Liver (tissue), 9 donors: ENCODE measurements around the gene NR1I3. TPM values are rescaled to one million over a fixed set of nuclear protein-coding genes. Genes with fewer than 3 reads are reported as not detected.

ENCODE experiments used
- DNase-seq: peaks from one replicate; pipeline ENCODE4 v3.0.0-alpha.2; 2017; ENCODE audit warnings: low spot score
- H3K27ac ChIP-seq, 2 donors: one replicate each; pipeline ENCODE4 v1.7.0; 2013; ENCODE audit warnings: inconsistent platforms in 2 of 2, low read length in 2 of 2, control low read depth in 1 of 2, low read depth in 1 of 2, mild to moderate bottlenecking in 1 of 2
- H3K27me3 ChIP-seq, 4 donors: one replicate each; pipeline versions ENCODE4 v1.6.1 to v1.7.0; 2013; ENCODE audit warnings: low read length in 3 of 4, inconsistent platforms in 1 of 4, mild to moderate bottlenecking in 1 of 4, moderate library complexity in 1 of 4; ENCODE audit not compliant: control insufficient read depth in 4 of 4, insufficient read depth in 4 of 4
- H3K36me3 ChIP-seq, 4 donors: one replicate each; pipeline versions ENCODE4 v1.6.1 to v1.7.0; 2013; ENCODE audit warnings: low read length in 3 of 4, mild to moderate bottlenecking in 3 of 4, low read depth in 1 of 4, moderate library complexity in 1 of 4; ENCODE audit not compliant: control insufficient read depth in 4 of 4, insufficient read depth in 3 of 4
- H3K4me1 ChIP-seq, 4 donors: one replicate each; pipeline versions ENCODE4 v1.6.1 to v1.7.0; 2013; ENCODE audit warnings: low read length in 3 of 4, mild to moderate bottlenecking in 3 of 4, moderate library complexity in 1 of 4; ENCODE audit not compliant: control insufficient read depth in 4 of 4, insufficient read depth in 4 of 4
- H3K4me3 ChIP-seq, 3 donors: one replicate each; pipeline versions ENCODE4 v1.6.1 to v1.7.0; 2013; ENCODE audit warnings: low read length in 3 of 3, control low read depth in 1 of 3, low read depth in 1 of 3, mild to moderate bottlenecking in 1 of 3
- H3K9ac ChIP-seq, 2 donors: one replicate each; pipeline ENCODE4 v1.7.0; 2013; ENCODE audit warnings: low read length in 2 of 2, mild to moderate bottlenecking in 2 of 2, moderate library complexity in 2 of 2, control low read depth in 1 of 2, low read depth in 1 of 2
- H3K9me3 ChIP-seq, 4 donors: one replicate each; pipeline versions ENCODE4 v1.6.1 to v1.7.0; 2013; ENCODE audit warnings: low read length in 3 of 4; ENCODE audit not compliant: control insufficient read depth in 4 of 4
- ATF3 ChIP-seq: IDR thresholded peaks from 2 replicates; pipeline ENCODE4 v1.6.1; 2016; ENCODE audit warnings: antibody characterized with exemption
- FOXA1 ChIP-seq: IDR thresholded peaks from 2 replicates; pipeline ENCODE4 v1.6.1; 2016; ENCODE audit warnings: antibody characterized with exemption
- FOXA2 ChIP-seq: IDR thresholded peaks from 2 replicates; pipeline ENCODE4 v1.6.1; 2016; ENCODE audit warnings: antibody characterized with exemption
- GABPA ChIP-seq, 2 donors: IDR thresholded peaks in 1 of 2; conservative IDR thresholded peaks in 1 of 2; 2 replicates each; pipeline ENCODE4 v1.6.1; 2016; ENCODE audit warnings: antibody characterized with exemption in 2 of 2, mild to moderate bottlenecking in 1 of 2, moderate library complexity in 1 of 2
- HNF4A ChIP-seq, 2 donors: conservative IDR thresholded peaks; 2 replicates each; pipeline ENCODE4 v1.6.1; 2016; ENCODE audit warnings: antibody characterized with exemption in 2 of 2, mild to moderate bottlenecking in 2 of 2
- HNF4G ChIP-seq: IDR thresholded peaks from 2 replicates; pipeline ENCODE4 v1.6.1; 2016; ENCODE audit warnings: antibody characterized with exemption
- MAX ChIP-seq: IDR thresholded peaks from 2 replicates; pipeline ENCODE4 v1.6.1; 2016; ENCODE audit warnings: antibody characterized with exemption
- REST ChIP-seq: IDR thresholded peaks from 2 replicates; pipeline ENCODE4 v1.6.1; 2016; ENCODE audit warnings: antibody characterized with exemption, mild to moderate bottlenecking
- RXRA ChIP-seq, 2 donors: IDR thresholded peaks; 2 replicates each; pipeline ENCODE4 v1.6.1; 2017 to 2018; ENCODE audit warnings: antibody characterized with exemption in 2 of 2, mild to moderate bottlenecking in 1 of 2
- SP1 ChIP-seq: IDR thresholded peaks from 2 replicates; pipeline ENCODE4 v1.6.1; 2018; ENCODE audit warnings: antibody characterized with exemption, mild to moderate bottlenecking
- TAF1 ChIP-seq: conservative IDR thresholded peaks from 2 replicates; pipeline ENCODE4 v1.6.1; 2016; ENCODE audit warnings: antibody characterized with exemption, mild to moderate bottlenecking
- ZBTB33 ChIP-seq: IDR thresholded peaks from 2 replicates; pipeline ENCODE4 v1.6.1; 2016; ENCODE audit warnings: antibody characterized with exemption
- WGBS: extraction: QIAGEN DNeasy Blood & Tissue Kit; methylation state at CpG from one replicate; pipeline ENCODE4 v1.1.7; 2013; 5-methylcytosine and 5-hydroxymethylcytosine counted together
- polyA plus RNA-seq, 2 donors: library from polyadenylated mRNA; stranded (reverse) in 1 of 2; unstranded in 1 of 2; fragments of 200-250 nt in 1 of 2; fragments of >200 nt in 1 of 2; fragmentation: Nextera tagmentation in 1 of 2; extraction: Ambion mirVana in 1 of 2; gene quantifications; one replicate each; pipeline versions ENCODE4 v1.2.1 to v1.2.3, GENCODE V29; 2013 to 2015
- total RNA-seq, 2 donors: library from RNA; depleted of rRNA; stranded (reverse); fragments of >200 nt; gene quantifications; one replicate each; pipeline ENCODE4 v1.2.3, GENCODE V29; 2014
- donor health status: healthy.
- donor health status: healthy.
- donor health status: healthy.
- donor health status: healthy.
- donor health status: healthy.

NR1I3 gene
- total and polyA plus RNA-seq, 4 donors, result 10.4 to 128 (median 47.7) TPM

GRCh38 chr1:161235957-161236775 is 1.8 kb downstream of the NR1I3 start:
- 49% methylated on average over 5 of the region's 5 CpGs for WGBS
- Histone ChIP-seq H3K9me3 (no peaks in the 10 kb centered on the region), H3K4me3 (peak overlapping the region in 2 of 3 donors; percentile 56 to 64), H3K4me1 (peaks cover 0 to 32% (median 6%) of the 10 kb centered on the region in 4 donors), H3K9ac (peak overlapping the region in 1 of 2 donors; percentile 91), H3K27me3 (no peaks in the 10 kb centered on the region), H3K27ac (peak overlapping the region; percentile 64 to 99), H3K36me3 (peaks cover 3 to 26% (median 13%) of the 10 kb centered on the region in 4 donors)
- DNase-seq, result no peak
- no peak for TF ChIP-seq GABPA (IDR thresholded peaks at IDR 0.05 in 1 of 2, conservative IDR thresholded peaks at IDR 0.05 in 1 of 2)
- TF ChIP-seq ZBTB33, result no peak

- WGBS, result 92% methylated on average over 9 of the region's 9 CpGs
- H3K9me3 ChIP-seq, result no peaks in the 10 kb centered on the region
- H3K36me3 ChIP-seq, result peaks cover 7 to 47% (median 27%) of the 10 kb centered on the region in 4 donors
- H3K9ac ChIP-seq, result no peak overlapping the region
- H3K27ac ChIP-seq, result no peak overlapping the region
- peaks cover 0 to 35% (median 16%) of the 10 kb centered on the region in 4 donors for H3K4me1 ChIP-seq
- DNase-seq, result no peak
- H3K27me3 ChIP-seq, result no peaks in the 10 kb centered on the region
- no peak overlapping the region for H3K4me3 ChIP-seq
- TF ChIP-seq FOXA1 (no peak), REST (no peak), MAX (no peak), HNF4G (no peak), RXRA (IDR thresholded peaks at IDR 0.05) (no peak), TAF1 (no peak), HNF4A (conservative IDR thresholded peaks at IDR 0.05) (no peak), ATF3 (no peak), ZBTB33 (no peak), SP1 (no peak), FOXA2 (no peak)
Measured at GRCh38 chr1:161233102-161233501, 4.9 kb downstream of the NR1I3 start.
